Karpas-422 (cell line): ENCODE data around the gene ANO9. TPM values are rescaled to one million over a fixed set of nuclear protein-coding genes. Genes with fewer than 3 reads are reported as not detected.
"Not testable (repeated sequence)": the region's sequence is repeated elsewhere in the genome, so short reads cannot be mapped to it uniquely, and the experiment has no call there.

Experiments
- DNase-seq: peaks from one replicate; pipeline ENCODE4 v3.0.0-alpha.2; 2015
- H2AFZ ChIP-seq: fragments of 200-600 bp; sonication (generic); 2 replicates; pipeline ENCODE4 v1.6.1; 2014; ENCODE audit warnings: antibody characterized with exemption, low read length, mixed read lengths
- H3K27ac ChIP-seq: fragments of 200-600 bp; sonication (generic); 2 replicates; pipeline ENCODE4 v1.5.1; 2014; ENCODE audit warnings: mild to moderate bottlenecking, low read length, moderate library complexity
- H3K27me3 ChIP-seq: fragments of 200-600 bp; sonication (generic); 2 replicates; pipeline ENCODE4 v1.6.1; 2014; ENCODE audit warnings: low read length, mixed read lengths
- H3K36me3 ChIP-seq: fragments of 200-600 bp; sonication (generic); 2 replicates; pipeline ENCODE4 v1.6.1; 2014; ENCODE audit warnings: low read length, mixed read lengths; ENCODE audit not compliant: insufficient read depth
- H3K4me1 ChIP-seq: fragments of 200-600 bp; sonication (generic); 2 replicates; pipeline ENCODE4 v1.6.1; 2014; ENCODE audit warnings: mild to moderate bottlenecking, low read length, mixed read lengths
- H3K4me2 ChIP-seq: fragments of 200-600 bp; sonication (generic); 2 replicates; pipeline ENCODE4 v1.6.1; 2014; ENCODE audit warnings: low read length, low read depth, mild to moderate bottlenecking; ENCODE audit not compliant: poor library complexity, severe bottlenecking
- H3K4me3 ChIP-seq: fragments of 200-600 bp; sonication (generic); 2 replicates; pipeline ENCODE4 v1.5.1; 2014; ENCODE audit warnings: mild to moderate bottlenecking, antibody characterized with exemption, low read length, mixed read lengths
- H3K79me2 ChIP-seq: fragments of 200-600 bp; sonication (generic); 2 replicates; pipeline ENCODE4 v1.6.1; 2014; ENCODE audit warnings: mild to moderate bottlenecking, low read length, mixed read lengths
- H3K9ac ChIP-seq: fragments of 200-600 bp; sonication (generic); 2 replicates; pipeline ENCODE4 v1.6.0; 2014; ENCODE audit warnings: low read length
- H3K9me2 ChIP-seq: fragments of 200-600 bp; sonication (generic), shearing (Covaris generic); replicated peaks from 2 replicates; pipeline ENCODE4 v1.6.0; 2014; ENCODE audit warnings: mild to moderate bottlenecking, low read length, moderate library complexity; ENCODE audit not compliant: insufficient read depth
- H3K9me3 ChIP-seq: fragments of 300-700, 200-600 bp; sonication (generic); 2 replicates; pipeline ENCODE4 v1.6.1; 2014; ENCODE audit warnings: low read length, mixed read lengths
- H4K20me1 ChIP-seq: fragments of 200-600 bp; sonication (generic); 2 replicates; pipeline ENCODE4 v1.6.1; 2014; ENCODE audit warnings: mild to moderate bottlenecking, antibody characterized with exemption, low read length, low read depth; ENCODE audit not compliant: insufficient read depth
- total RNA-seq: library from RNA; depleted of rRNA; stranded (reverse); fragments of >200 nt; shearing (Covaris generic); gene quantifications from 2 replicates; pipeline ENCODE4 v1.2.3, GENCODE V29; 2014; ENCODE audit warnings: low replicate concordance

Gene ANO9
- total RNA-seq, 1 experiment from 2014 or later, result 1.4 TPM

DNA sequence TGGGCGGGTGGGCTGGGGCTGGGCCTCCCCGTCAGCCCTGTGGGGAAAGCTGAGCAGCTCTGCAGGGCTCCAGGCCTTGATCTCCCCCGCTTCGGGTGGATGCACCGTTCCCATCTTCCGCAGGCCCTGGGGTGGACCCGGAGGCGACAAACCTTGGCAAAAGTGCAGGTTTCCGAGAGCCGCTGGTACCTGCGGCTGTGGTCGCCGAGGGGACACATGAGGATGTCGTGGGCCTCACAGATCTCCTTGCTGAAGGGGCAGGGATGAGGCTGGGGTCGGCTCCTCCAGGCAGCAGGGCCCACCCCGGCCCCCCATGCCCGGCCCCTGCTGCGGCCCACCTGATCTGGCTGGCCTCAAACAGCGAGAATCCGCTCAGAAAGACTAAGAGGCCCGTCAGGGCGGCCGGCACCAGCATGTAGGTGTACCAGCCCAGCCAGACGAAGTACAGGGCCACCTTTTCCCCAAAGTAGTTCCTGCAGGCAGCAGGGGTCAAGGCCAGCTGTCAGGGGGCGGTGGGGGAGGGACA, 11.8 kb downstream of the ANO9 start:
- no peak for DNase-seq
- H3K36me3 ChIP-seq, result no peaks in the 10 kb centered on the region
- H3K79me2 ChIP-seq, result no peaks in the 10 kb centered on the region
- H4K20me1 ChIP-seq, result no peaks in the 10 kb centered on the region
- H3K4me1 ChIP-seq, result no peaks in the 10 kb centered on the region
- no peak overlapping the region for H3K4me3 ChIP-seq
- H3K27ac ChIP-seq, result no peak overlapping the region
- H2AFZ ChIP-seq, result no peak overlapping the region
- no peaks in the 10 kb centered on the region for H3K9me3 ChIP-seq
- no peaks in the 10 kb centered on the region for H3K27me3 ChIP-seq
- H3K4me2 ChIP-seq, result no peak overlapping the region
- no peak overlapping the region for H3K9ac ChIP-seq
- no peaks in the 10 kb centered on the region for H3K9me2 ChIP-seq

DNA sequence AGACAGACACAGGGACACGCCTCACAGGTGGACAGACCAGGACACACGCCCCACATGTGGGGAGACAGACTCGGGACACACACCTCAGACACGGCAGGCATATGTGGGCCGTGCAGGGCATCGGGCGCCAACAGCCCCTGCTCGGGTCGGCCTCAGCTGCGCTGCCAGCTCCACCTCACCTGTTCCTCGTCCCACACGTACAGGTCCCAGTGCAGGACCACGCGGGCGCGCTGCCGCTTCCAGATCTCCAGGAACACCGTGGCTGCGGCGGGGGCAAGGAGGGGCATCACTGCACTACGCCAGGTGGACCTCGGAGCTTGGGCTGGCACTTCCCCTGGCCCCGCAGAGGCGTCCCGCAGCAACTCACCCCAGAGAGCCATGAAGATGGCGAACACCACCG, 12.4 kb downstream of the ANO9 start:
- Histone ChIP-seq H2AFZ (no peak overlapping the region), H3K4me2 (no peak overlapping the region), H3K9ac (no peak overlapping the region), H3K36me3 (no peaks in the 10 kb centered on the region), H3K79me2 (no peaks in the 10 kb centered on the region), H3K9me3 (no peaks in the 10 kb centered on the region), H3K4me1 (no peaks in the 10 kb centered on the region), H3K27ac (no peak overlapping the region), H3K4me3 (no peak overlapping the region), H3K27me3 (no peaks in the 10 kb centered on the region), H4K20me1 (no peaks in the 10 kb centered on the region), H3K9me2 (no peaks in the 10 kb centered on the region)
- no peak for DNase-seq

DNA sequence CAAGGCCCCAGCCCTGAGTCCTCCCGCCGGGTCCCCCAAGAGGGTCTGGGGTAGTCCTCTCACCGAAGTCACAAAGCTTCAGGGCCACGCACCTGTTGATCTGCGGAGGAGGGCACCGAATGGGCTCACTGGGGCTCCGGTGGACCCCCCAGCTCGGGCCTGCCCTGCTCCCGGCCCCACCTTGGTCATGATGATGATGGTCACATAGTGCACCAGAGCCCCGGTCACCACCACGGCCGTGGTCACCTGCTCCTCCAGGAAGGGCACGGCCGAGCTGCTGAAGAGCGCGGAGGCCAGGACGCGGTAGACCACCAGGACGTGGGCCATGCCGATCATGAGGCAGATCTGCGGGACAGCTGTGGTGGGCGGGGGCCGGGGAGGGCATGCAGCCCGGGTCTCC, 13.5 kb downstream of the ANO9 start:
- Histone ChIP-seq H3K9ac (no peak overlapping the region), H3K79me2 (no peaks in the 10 kb centered on the region), H3K27ac (no peak overlapping the region), H3K4me2 (no peak overlapping the region), H4K20me1 (no peaks in the 10 kb centered on the region), H3K27me3 (no peaks in the 10 kb centered on the region), H3K9me3 (no peaks in the 10 kb centered on the region), H3K36me3 (no peaks in the 10 kb centered on the region), H2AFZ (no peak overlapping the region), H3K4me1 (no peaks in the 10 kb centered on the region), H3K9me2 (no peaks in the 10 kb centered on the region), H3K4me3 (no peak overlapping the region)
- no peak for DNase-seq

DNA sequence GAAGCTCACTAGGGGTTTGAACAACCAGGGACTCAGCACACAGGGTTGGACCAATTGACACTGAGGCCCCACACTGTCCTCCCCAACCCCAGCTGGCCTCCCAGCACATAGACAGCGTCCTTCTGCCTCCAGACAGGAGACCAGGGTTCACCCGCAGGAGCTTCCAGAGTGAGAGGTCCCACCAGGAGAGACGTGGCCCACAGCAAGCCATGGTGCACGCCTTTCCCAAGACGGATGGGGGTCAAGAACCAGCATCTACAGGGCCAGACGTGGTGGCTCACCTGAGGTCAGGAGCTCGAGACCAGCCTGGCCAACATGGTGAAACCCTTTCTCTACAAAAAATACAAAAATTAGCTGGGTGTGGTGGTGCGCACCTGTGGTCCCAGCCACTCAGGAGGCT, 15.0 kb downstream of the ANO9 start:
- Histone ChIP-seq H3K27ac (no peak overlapping the region), H3K36me3 (no peaks in the 10 kb centered on the region), H3K9ac (no peak overlapping the region), H3K4me1 (no peaks in the 10 kb centered on the region), H3K9me3 (no peaks in the 10 kb centered on the region), H2AFZ (no peak overlapping the region), H4K20me1 (no peaks in the 10 kb centered on the region), H3K9me2 (no peaks in the 10 kb centered on the region), H3K4me2 (no peak overlapping the region), H3K27me3 (no peaks in the 10 kb centered on the region), H3K79me2 (no peaks in the 10 kb centered on the region), H3K4me3 (no peak overlapping the region)
- DNase-seq, result no peak

DNA sequence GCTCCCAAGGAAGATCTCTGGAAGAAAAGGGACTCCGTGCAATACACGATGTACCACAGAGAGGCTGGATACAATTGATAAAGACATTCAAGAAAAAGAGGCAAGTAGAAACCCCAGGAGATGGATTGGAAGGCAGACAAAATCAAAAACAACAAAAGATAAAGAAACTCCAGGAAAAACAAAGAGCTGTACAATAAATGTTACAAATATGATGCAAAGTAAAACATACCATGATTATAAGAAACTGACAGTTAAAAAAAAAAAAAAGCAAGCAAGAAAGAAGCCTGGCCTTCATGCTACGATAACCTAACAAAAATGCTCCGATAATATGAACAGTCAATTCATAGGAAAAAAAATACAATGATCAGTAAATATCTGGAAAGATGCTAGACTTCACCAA, 16.5 kb downstream of the ANO9 start:
- Histone ChIP-seq H3K9me2 (no peaks in the 10 kb centered on the region), H3K4me1 (no peaks in the 10 kb centered on the region), H3K27me3 (no peaks in the 10 kb centered on the region), H2AFZ (no peak overlapping the region), H3K4me2 (no peak overlapping the region), H3K4me3 (no peak overlapping the region), H3K9me3 (no peaks in the 10 kb centered on the region), H3K9ac (no peak overlapping the region), H3K27ac (no peak overlapping the region), H3K79me2 (no peaks in the 10 kb centered on the region), H4K20me1 (no peaks in the 10 kb centered on the region), H3K36me3 (no peaks in the 10 kb centered on the region)
- no peak for DNase-seq

DNA sequence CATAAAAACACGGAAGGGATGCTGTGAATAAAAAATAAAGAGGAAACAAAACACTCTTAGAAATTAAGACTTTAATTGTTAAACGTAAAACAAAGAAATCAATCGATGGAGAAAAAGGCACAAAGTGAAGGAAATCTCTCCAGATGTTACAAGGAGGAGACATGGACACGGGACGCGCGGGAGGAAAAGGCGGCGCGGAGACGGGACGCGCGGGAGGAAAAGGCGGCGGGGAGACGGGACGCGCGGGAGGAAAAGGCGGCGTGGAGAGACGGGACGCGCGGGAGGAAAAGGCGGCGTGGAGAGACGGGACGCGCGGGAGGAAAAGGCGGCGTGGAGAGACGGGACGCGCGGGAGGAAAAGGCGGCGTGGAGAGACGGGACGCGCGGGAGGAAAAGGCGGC, 17.0 kb downstream of the ANO9 start:
- H3K4me2 ChIP-seq, H3K9ac ChIP-seq, H3K79me2 ChIP-seq, DNase-seq, H2AFZ ChIP-seq, H3K27me3 ChIP-seq, H3K27ac ChIP-seq, H3K4me3 ChIP-seq, H3K9me3 ChIP-seq, H4K20me1 ChIP-seq, H3K36me3 ChIP-seq, H3K9me2 ChIP-seq, H3K4me1 ChIP-seq: not testable (repeated sequence)

DNA sequence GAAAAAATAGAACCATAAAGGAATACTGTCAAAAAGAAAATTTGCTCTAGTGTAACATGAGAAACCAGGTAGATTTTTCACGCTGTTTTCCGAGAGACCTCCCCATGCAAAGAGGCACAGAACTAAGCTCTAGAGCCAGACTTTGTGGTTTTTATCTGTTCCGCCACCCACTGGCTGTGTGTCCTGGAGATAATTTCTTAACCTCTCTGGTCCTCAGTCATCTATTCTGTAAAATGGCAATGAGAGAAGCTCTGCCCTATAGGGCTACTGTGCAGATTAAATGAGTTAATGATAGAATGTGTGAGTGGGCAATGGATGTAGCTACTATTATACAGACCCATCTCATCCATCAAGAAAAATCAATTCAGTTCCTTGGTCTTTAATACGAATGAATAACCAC, 17.6 kb downstream of the ANO9 start:
- H4K20me1 ChIP-seq, result no peaks in the 10 kb centered on the region
- no peak overlapping the region for H3K9ac ChIP-seq
- H3K36me3 ChIP-seq, result no peaks in the 10 kb centered on the region

DNA sequence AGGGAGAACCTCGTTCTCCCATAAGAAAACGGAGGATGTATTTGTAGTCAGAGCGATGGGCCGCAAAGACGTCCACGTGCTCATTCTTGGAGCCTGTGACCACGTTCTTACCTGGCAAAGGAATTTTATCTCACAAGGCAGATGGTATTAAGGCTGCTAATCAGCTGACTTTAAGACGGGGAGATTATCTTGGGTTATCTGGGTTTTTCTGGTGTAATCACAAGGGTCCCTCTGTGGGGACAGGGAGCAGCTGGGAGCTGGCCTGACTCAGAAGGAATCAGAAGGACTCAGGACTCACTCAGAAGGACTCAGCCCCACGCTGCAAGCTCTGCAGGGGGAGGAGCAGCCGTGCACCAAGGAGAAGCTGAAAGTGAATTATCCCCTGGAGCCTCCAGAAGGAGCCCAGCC, 19.6 kb downstream of the ANO9 start:
- H4K20me1 ChIP-seq, result no peaks in the 10 kb centered on the region
- H3K36me3 ChIP-seq, result no peaks in the 10 kb centered on the region
- no peak overlapping the region for H3K27ac ChIP-seq
- DNase-seq, result no peak
- no peaks in the 10 kb centered on the region for H3K27me3 ChIP-seq
- H3K4me1 ChIP-seq, result no peaks in the 10 kb centered on the region
- H3K9me2 ChIP-seq, result no peaks in the 10 kb centered on the region
- H3K4me2 ChIP-seq, result no peak overlapping the region
- H2AFZ ChIP-seq, result no peak overlapping the region
- no peak overlapping the region for H3K9ac ChIP-seq
- H3K4me3 ChIP-seq, result no peak overlapping the region
- H3K79me2 ChIP-seq, result no peaks in the 10 kb centered on the region
- H3K9me3 ChIP-seq, result no peaks in the 10 kb centered on the region

More for the DNA sequence above, 17.6 kb downstream of the ANO9 start:
- Histone ChIP-seq H3K4me3 (no peak overlapping the region), H2AFZ (no peak overlapping the region), H3K9me3 (no peaks in the 10 kb centered on the region), H3K27me3 (no peaks in the 10 kb centered on the region), H3K27ac (no peak overlapping the region), H3K9me2 (no peaks in the 10 kb centered on the region), H3K79me2 (no peaks in the 10 kb centered on the region), H3K4me2 (no peak overlapping the region), H3K4me1 (no peaks in the 10 kb centered on the region)
- DNase-seq, result no peak

DNA sequence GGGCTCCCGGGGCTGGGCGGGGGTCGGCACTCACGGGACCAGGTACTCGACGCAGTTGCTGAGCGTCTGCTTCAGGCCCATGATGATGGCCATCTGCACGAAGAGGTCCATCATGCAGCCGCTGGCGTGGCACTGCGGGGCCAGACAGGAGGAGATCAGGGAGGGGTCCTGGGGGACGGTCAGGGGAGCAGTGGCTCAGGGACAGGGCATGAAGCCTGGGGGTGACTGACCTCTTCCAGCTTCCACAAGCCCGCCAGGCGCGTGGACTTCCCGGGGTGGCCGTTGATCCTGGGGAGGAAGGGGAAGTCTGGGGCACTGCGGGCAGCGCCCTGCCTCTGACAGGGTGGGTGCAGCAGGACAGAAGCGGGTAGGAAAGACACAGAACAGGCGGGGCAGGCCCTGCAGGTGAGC, 20.9 kb downstream of the ANO9 start:
- Histone ChIP-seq H3K9ac (no peak overlapping the region), H3K4me1 (no peaks in the 10 kb centered on the region), H2AFZ (no peak overlapping the region), H4K20me1 (no peaks in the 10 kb centered on the region), H3K27ac (no peak overlapping the region), H3K9me2 (no peaks in the 10 kb centered on the region), H3K4me2 (no peak overlapping the region), H3K36me3 (no peaks in the 10 kb centered on the region), H3K27me3 (no peaks in the 10 kb centered on the region), H3K79me2 (no peaks in the 10 kb centered on the region), H3K4me3 (no peak overlapping the region), H3K9me3 (no peaks in the 10 kb centered on the region)
- DNase-seq, result no peak
